ENCODE measurements around the gene TAF6.

TAF6 gene

GRCh38 chr7:100119072-100119969 is at the start of gene TAF6, which contains the start of gene CNPY4:
TSS of gene TAF6 (minus strand) at chr7:100119358. CDS start at chr7:100114209, 5,149 bp downstream.
TSS of gene CNPY4 (plus strand) at chr7:100119634. CDS start at chr7:100119745, 111 bp downstream.
- peak; percentile 35 to 92 for DNase-seq

GRCh38 chr7:100167912-100168323 is 48.8 kb upstream of the TAF6 start:
- DNase-seq, result no peak

DNA sequence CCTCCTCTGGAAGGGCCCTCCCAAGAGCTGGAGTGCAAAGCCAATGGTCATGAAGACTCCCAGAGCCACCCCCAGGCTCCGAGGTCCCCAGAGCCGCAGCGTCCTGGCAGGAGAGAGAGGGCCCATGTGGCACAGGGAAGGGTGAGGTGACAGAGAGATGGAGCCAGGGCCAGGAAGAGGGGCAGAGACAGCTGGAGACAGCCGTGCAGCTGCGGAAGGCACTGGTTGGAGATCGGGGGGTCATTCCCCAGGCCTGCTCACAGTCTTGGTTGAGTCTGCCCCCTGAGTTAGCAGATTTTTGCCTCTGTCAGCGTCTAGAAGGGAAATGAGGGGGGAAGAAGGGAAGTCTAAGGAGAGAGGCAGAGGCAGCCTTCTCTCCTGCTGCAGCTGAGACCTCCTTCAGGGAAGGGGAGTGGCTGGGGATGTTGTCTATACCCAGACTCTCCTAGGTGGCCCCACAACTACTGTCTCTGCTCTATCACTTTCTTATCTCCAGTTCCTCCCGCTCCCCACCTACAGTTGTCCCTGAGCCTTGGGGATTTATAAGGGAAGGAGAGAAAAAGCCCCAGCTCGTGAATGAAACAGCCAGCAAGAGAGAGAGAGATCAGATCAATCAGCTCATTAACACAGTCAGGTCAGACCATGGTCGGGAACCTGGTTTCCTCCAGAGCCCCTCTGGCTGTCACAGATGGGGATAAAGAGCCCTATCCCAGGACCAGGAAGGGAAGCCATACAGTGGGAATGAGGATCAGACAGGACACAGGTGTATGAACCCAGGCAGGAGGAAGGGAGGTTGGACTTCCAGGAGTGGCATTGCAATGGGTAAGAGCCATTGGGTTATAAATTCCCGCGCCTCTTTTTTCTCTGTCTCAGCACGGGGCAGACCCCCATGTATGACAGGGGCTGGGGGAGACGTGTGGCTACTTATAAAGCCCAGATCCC is 48.1 kb upstream of the TAF6 start:
- no peak for DNase-seq

DNA sequence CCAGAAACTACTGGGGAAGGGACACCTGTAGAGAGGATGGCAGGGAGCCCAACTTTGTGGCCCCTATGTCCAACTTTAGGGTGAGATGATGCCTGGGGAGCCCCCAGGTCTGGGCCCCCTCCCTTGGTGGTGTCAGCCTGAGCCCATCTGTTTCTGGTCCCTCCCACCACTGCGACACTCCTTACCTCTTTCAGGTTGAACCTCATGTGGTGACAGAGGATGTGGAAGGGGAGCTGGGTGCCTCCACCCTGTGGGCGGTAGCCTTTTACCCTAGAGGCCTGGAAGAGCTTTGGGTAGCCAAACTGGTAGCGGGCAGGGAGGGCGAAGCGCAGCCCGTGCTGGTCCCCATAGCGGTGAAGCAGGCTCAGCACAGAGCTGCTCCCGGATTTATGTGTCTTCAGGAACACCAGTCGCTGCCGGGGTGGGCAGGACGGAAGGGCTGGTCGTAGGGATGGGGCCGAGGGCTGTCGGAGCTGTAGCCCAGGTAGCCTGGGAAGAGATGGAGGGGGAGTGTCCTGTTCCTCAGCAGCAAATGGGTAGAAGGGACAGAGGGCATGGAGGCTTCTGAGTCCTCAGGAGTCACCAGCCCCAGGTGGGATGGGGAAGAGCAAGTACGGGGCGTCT is 47.3 kb upstream of the TAF6 start:
- no peak for DNase-seq

GRCh38 chr7:100163871-100164270 is 44.7 kb upstream of the TAF6 start:
- DNase-seq, result no peak

DNA sequence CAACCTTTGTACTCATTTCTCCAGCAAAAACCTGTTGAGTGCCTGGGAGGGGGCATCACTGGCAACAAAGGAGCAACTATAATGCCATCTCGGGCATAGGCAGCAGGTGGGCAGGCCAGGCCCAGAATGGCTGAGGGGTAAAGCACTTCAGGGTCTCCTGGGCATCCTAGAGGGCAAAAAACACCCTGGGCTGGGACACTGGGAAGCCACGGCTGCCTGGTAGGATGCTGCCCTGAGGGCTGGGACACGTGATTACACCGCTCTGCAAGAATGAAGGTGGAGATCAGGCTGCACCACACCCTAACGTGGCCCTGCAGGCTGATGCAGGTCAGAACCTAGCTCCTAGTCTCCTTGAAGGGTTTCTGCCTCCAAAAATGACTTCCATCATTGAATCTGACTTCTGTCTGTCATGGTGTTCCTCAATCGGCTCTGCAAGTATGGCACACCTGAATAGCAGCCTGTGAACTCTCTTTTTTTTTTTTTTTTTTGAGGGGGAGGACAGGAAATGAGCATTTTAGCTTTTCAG is 43.9 kb upstream of the TAF6 start:
- DNase-seq, result no peak

DNA sequence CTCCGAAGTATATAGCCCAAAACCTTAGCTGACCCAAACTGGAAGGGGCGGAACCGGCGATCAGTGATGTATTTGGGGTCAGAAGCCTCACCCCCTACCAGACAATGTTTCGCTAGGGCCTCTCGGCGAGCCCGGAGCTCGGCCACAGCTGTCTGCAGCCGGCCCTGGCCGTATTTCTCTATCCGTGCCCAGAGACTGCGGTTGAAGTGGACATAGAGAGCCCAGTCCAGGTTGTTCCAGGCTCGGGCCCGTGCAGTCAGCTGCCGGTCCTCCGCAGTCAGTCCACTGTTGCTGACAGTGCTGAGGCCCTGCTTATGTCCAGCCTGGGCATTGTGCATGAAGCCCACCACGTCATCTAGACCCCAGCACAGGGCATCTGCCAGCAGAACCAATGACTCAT is 40.9 kb upstream of the TAF6 start:
- DNase-seq, result no peak

DNA sequence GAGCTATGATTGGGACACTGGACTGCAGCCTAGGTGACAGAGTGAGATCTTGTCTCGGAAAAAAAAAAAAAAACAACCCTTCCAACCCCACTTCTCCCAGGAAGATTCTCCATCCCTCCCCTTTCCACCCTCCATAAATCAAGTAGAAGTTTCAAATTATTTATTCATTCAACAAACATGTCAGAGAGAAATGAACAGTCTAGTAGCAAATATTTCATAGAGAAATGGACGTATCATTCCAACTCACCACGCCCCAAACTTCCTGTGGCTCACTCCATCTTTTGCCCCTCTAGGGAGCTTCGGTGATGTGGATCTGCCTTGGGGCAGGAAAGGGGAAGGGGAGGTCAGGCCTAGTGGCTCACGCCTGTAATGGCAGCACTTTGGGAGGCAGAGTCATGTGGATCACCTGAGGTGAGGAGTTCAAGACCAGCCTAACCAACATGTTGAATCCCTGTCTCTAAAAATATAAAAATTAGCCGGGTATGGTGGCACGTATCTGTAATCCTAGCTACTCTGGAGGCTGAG is 40.0 kb upstream of the TAF6 start:
- DNase-seq, result no peak

DNA sequence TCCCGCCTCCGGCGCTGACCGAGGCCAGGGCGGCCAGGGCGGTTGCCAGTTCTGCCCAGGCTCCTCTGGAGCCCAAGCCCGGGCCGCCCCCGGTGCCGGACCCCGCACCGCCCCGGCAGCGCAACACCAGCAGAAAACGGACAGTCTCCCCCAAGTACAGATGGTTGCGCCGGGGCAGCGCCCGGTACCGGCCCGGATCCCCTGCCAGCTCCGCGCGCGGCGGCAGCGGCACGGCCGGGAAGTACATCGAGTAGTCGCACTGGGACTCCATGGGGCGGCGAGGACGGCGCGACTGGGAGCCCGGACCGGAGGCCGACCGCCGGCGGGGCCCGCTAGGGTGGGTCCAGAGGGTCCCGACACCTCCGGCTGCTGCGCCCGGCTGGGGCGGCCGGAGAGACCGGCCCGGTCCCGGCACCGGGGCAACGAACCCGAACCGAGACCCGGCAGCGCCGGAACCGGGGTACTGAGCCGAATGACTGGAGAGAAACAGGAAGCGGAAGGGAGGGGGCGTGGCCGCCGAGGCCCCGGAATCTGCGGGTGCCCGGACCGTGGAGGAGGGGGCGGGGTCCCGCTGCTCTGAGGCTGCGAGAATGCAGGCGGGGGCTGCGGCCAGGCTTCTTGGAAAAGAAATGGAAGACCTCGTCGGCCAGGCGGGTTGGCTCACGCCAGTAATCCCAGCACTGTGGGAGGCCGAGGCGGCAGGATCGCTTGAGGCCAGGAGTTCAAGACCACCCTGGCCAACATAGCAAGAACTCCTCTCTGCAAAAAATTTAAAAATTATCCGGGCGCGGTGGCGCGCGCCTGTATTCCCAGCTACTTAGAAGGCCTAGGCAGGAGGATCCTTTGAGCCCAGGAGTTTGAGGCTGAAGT is 39.3 kb upstream of the TAF6 start, which contains the start of gene TRAPPC14:
Gene TRAPPC14, minus strand, starts transcription at position 495 of the 870 bp plus-strand sequence. Its CDS starts 224 bp downstream, at position 271.
- peak in 1 of 2 experiments; percentile 63 for DNase-seq

DNA sequence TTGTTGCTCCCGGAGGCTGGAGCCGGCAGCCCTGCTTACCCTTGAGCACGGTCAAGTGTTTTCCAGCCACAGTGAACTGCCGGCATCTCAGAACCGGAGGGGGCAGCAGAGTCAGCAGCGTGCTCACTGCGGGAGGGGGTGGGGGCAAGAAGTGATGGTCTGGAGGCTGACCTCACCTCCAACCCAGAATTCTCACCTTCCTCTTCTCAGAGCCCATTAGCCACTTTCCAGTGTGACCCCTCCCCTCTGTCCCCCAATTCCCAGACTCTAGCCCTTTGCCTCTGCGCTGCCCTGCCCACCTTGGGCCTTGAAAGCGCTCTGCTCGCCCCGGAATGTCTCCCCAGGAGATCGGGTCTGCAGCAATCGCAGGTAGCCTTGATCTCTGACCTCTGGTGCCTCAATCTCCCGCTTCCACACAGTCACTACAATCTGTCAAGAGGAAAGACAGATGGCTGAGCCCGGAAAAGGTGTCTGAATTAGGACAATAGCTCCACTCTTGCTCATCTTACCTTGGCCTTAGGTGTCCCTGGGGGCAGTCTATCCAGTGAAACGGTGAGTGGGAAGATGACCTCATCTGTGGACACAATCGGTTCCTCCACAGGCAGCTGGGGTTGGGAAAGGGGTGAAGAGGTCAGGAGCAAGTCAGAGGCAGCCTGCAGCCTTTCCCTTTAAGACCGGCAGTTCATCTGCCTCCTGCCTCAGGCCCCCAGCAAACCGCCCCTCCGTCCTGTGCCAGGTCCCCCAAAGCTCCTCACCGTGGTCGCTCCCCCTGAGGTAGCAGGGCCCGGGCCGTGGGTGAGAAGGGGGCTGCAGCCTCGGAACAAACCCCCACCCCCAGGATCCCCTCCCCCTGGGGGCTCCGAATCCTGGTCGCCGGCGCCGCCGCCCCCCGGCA is 38.4 kb upstream of the TAF6 start:
- DNase-seq, result no peak

DNA sequence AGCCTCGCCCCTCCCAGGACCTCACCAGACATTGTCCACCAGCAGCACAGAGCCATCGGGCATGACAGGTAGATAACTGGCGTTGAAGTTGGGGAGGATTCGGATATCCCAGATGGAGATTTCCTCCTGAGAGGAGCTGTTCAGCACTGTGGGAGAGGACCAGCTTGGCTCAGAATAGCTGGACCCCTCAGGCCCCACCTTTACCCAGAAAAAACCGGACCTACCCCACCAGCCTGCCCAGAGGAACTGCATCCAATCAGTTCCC is 37.8 kb upstream of the TAF6 start:
- DNase-seq, result no peak

DNA sequence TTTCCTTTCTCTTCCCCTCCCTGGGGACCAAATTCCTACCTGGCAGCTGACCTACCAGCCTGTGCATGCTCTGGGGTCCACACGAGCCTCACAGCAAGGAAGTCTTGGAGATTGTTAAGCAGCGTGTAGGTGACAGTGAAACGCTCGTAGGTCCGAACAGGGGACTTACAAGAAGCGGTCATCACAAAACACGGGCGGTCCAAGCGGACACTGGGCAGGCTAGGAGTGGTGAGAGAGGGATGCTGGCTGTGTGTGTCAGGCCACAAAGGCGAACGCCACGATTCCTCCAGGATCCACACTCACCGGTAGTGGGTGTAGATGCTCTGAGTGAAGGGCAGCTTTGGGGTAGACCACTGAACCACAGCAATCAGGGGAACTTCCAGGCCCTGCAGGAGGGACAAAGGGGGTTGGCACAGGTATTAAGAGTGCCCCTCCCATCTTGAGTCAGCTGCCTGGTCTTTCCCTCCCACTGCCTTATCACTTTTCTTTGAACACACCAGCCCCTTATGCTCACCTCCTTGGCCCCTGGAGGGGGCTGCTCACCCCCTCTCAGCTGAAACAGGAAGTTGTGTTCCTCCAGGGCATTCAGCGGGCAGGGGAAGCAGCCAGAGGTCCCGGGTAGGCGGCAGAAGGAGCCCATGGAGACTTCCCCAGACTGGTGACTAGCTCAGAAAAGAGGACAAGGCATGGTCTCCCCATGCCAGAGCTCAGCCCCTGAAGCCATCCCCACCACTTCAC is 37.3 kb upstream of the TAF6 start:
- no peak for DNase-seq

DNA sequence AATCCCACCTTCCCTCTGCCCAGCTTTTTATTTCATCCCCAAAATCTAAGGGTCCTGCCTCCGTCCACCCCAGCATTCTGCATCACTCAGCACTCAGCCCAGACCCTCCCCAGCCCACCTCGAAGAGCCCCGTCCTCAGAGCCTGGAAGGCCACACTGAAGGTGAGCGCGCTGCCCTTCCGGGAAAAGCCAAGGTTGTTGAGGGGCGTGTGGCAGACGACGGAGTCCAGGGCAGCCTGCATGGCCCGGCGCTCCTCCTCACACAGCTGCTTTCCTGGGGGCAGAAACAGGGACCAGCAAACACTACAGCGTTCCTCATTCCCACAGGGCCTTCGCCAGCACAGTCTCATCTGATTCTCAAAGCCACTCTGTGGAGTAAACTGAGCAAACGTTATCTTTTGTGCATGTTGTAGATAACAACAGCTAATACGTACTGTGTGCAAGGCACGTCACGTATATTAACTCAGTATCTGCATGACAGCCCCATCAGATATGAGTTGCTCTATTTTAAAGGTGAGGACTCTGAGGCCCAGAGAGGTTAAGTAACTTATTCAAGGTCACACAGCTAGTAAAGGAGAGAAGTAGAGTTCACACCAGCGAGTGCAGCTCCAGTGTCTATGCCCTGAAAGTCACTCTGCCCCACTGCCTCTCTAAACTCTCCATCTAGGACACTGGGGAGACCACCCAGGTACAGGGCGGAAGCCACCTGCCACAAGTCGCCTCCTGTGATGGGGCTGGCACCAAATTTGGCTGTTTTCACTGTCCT is 36.6 kb upstream of the TAF6 start:
- no peak for DNase-seq

DNA sequence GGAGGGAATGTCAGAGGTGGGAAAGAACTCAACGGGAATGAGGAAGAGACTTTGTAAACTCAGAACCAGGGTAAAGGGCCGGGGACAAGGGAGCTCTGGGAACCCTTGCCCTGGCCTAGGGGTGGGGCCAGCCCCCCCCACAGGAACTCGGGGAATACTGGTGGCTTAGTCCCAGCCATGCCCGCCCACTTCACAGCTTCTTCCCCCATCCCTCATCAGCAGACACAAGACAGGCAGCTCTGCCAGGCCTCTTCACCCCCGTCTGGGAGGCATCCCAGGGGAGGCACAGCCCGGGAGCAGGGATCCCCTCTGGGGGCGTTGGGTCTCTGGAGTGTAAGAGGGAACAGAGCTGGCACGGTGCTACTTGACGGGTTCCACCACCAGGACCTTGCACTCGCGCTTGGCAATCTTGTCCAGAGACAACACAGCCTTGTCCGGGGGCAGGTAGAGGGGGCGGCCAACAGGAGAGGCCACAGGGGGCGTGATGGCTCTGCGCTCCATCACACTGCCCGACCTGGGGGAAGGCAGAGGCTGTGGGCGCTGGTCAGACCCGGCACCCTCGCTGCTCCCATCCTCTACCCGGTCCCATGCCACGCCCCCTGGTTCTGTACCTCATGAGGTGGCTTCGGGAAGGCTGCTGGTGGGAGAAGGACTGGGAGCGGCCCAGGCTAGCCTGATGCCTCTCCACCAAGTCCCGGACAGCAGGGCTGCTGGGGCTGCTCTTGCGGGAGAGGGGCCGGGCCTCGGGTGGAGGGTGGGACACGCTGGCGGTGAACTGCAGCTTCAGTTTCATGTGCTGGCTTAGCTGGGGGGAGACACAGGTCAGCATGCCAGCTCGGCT is 35.7 kb upstream of the TAF6 start:
- no peak for DNase-seq

GRCh38 chr7:100153708-100154535 is 34.8 kb upstream of the TAF6 start:
- no peak for DNase-seq

DNA sequence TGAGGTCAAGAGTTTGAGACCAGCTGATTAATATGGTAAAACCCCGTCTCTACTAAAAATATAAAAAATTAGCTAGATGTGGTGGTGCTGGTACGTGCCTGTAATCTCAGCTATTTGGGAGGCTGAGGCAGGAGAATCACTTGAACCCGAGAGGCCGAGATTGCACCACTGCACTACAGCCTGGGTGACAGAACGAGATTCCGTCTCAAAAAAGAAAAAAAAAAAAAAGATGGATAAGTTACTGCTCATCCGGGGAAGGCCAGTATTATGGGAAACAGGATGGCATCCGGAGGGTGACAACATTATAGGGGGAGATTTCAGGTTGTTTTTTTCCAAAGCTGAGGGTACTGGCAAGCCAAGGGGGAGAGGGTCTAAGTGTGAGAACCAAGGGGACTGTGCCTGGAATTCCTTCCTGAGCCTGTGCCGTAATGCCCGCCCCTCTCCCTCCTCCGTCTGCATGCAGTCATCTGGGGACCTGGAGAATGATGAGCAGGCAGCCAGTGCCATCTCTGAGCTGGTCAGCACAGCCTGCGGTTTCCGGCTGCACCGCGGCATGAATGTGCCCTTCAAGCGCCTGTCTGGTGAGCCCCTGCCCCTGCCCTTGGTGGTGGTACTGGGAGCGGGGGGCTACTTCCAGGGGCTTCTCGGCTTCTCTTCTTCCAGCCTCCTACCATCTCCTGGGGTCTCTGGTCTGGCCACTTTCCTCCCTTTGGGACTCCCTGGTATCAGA is 33.9 kb upstream of the TAF6 start:
- DNase-seq, result no peak
